Caco-2 (cell line): ENCODE measurements around the gene PLEKHG2. TPM values are rescaled to one million over a fixed set of nuclear protein-coding genes. Genes with fewer than 3 reads are reported as not detected.
A peak's percentile ranks its signal among the peaks of the same experiment; 100 is the strongest.

Source experiments
- BruUV-seq: library from RNA; stranded (reverse); fragments of 400-500 nt; replicated peaks from 2 replicates; lab custom pipeline; 2021; lab: Mats Ljungman, UMichigan
- CTCF ChIA-PET: fragments of 300-600 bp; sonication (Branson Sonifier 250); formaldehyde crosslinking; loops from one replicate; lab custom pipeline; 2022; ENCODE audit warnings: antibody characterized with exemption; lab: Charles Lee
- POLR2A ChIA-PET: fragments of 300-600 bp; sonication (Branson Sonifier 250); formaldehyde crosslinking; loops from one replicate; lab custom pipeline; 2022; ENCODE audit warnings: antibody characterized with exemption; lab: Charles Lee
- DNase-seq, 2 experiments: peaks; one replicate each; pipeline versions ENCODE4 v3.0.0 to v3.0.0-alpha.2; 2020 to 2022
- H3K27me3 ChIP-seq: replicated peaks from 2 replicates; pipeline ENCODE4 v1.6.0; 2011; ENCODE audit warnings: low read length; ENCODE audit not compliant: control insufficient read depth, insufficient read depth
- H3K36me3 ChIP-seq: 2 replicates; pipeline ENCODE4 v1.5.1; 2011; ENCODE audit warnings: low read length; ENCODE audit not compliant: control insufficient read depth, insufficient read depth
- H3K4me1 ChIP-seq: fragments of 250-450 bp; sonication (Bioruptor Pico); 2 replicates; pipeline ENCODE4 v1.5.1; 2020; ENCODE audit warnings: mild to moderate bottlenecking
- H3K4me3 ChIP-seq: 2 replicates; pipeline ENCODE4 v1.5.1; 2011; ENCODE audit warnings: low read depth, mild to moderate bottlenecking, control low read depth, low read length
- H3K9me3 ChIP-seq: fragments of 250-450 bp; sonication (Bioruptor Pico); 2 replicates; pipeline ENCODE4 v1.5.1; 2020; ENCODE audit warnings: mild to moderate bottlenecking, moderate library complexity
- H3K27ac Mint-ChIP-seq: one replicate; pipeline ENCODE4 v1.8.0; 2022; ENCODE audit warnings: mixed read lengths; ENCODE audit not compliant: unreplicated experiment
- H3K27me3 Mint-ChIP-seq: one replicate; pipeline ENCODE4 v1.8.0; 2022; ENCODE audit warnings: mixed read lengths; ENCODE audit not compliant: insufficient read depth, unreplicated experiment
- H3K36me3 Mint-ChIP-seq: one replicate; pipeline ENCODE4 v1.8.0; 2022; ENCODE audit warnings: mild to moderate bottlenecking, mixed read lengths; ENCODE audit not compliant: insufficient read depth, unreplicated experiment
- H3K4me1 Mint-ChIP-seq: one replicate; pipeline ENCODE4 v1.8.0; 2022; ENCODE audit warnings: low read depth, mixed read lengths; ENCODE audit not compliant: unreplicated experiment
- H3K4me3 Mint-ChIP-seq: one replicate; pipeline ENCODE4 v1.8.0; 2022; ENCODE audit warnings: mild to moderate bottlenecking, moderate library complexity, mixed read lengths; ENCODE audit not compliant: unreplicated experiment
- H3K9me3 Mint-ChIP-seq: one replicate; pipeline ENCODE4 v1.8.0; 2022; ENCODE audit warnings: mixed read lengths; ENCODE audit not compliant: unreplicated experiment
- intact Hi-C: fragments of 100-400 bp; cut with micrococcal nuclease; formaldehyde crosslinking; loops from one replicate; pipeline ENCODE4 v1.10.0; 2022; ENCODE audit not compliant: unreplicated experiment
- total RNA-seq: library from RNA; stranded (reverse); gene quantifications from 2 replicates; pipeline ENCODE4 v1.2.3, GENCODE V29; 2022
- TF ChIP-seq, protein P1 (sequence below), 2 experiments: fragments of 200-600 bp in 1 of 2; IDR thresholded peaks; 1 replicate in 1 of 2; 2 replicates in 1 of 2; pipeline versions ENCODE4 v1.5.1 to v1.8.0; 2011 to 2022; ENCODE audit warnings: antibody characterized with exemption in 1 of 2, control low read depth in 1 of 2, inconsistent platforms in 1 of 2, low read depth in 1 of 2, low read length in 1 of 2, mild to moderate bottlenecking in 1 of 2, moderate library complexity in 1 of 2; ENCODE audit not compliant: insufficient read depth in 1 of 2, severe bottlenecking in 1 of 2, unreplicated experiment in 1 of 2

Gene PLEKHG2
- total RNA-seq, 1 experiment from 2014 or later = 49.8 TPM

DNA sequence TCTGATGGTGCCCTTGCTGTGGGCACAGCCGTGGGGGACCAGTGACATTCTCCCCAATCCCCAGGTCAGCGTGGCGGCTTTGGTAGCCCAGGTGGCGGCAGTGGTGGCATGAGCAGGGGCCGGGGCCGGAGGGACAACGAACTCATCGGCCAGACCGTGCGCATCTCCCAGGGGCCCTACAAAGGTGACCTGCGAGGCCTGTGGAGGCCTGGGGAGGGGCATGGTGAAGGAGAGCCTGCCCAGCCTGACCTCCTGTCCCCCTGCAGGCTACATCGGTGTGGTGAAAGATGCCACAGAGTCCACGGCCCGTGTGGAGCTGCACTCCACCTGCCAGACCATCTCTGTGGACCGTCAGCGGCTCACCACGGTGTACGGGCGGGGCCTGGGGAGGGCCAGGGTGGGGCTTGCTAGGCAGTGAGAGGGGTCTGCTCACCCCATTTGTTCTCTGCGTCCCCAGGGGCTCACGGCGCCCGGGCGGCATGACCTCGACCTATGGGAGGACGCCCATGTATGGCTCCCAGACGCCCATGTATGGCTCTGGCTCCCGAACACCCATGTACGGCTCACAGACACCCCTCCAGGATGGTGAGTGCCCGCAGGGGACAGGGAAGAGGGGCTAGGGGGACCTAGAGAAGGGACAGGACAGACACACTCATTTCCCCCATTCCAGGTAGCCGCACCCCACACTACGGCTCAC, 60.4 kb downstream of the PLEKHG2 start:
- intact Hi-C loops = no loop called here
- no peak overlapping the region for H3K4me3 Mint-ChIP-seq
- no peaks in the 10 kb centered on the region for H3K4me1 Mint-ChIP-seq
- TF ChIP-seq, protein P1, sequence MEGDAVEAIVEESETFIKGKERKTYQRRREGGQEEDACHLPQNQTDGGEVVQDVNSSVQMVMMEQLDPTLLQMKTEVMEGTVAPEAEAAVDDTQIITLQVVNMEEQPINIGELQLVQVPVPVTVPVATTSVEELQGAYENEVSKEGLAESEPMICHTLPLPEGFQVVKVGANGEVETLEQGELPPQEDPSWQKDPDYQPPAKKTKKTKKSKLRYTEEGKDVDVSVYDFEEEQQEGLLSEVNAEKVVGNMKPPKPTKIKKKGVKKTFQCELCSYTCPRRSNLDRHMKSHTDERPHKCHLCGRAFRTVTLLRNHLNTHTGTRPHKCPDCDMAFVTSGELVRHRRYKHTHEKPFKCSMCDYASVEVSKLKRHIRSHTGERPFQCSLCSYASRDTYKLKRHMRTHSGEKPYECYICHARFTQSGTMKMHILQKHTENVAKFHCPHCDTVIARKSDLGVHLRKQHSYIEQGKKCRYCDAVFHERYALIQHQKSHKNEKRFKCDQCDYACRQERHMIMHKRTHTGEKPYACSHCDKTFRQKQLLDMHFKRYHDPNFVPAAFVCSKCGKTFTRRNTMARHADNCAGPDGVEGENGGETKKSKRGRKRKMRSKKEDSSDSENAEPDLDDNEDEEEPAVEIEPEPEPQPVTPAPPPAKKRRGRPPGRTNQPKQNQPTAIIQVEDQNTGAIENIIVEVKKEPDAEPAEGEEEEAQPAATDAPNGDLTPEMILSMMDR (IDR thresholded peaks at IDR 0.05; ENCODE audit: insufficient read depth in 1 of 2, low read depth in 1 of 2, low read length in 1 of 2, severe bottlenecking in 1 of 2, unreplicated experiment in 1 of 2) = no peak
- CTCF ChIA-PET = no interaction called here
- Histone ChIP-seq H3K27me3 (no peaks in the 10 kb centered on the region), H3K9me3 (no peaks in the 10 kb centered on the region), H3K36me3 (peaks cover 21% of the 10 kb centered on the region), H3K4me3 (no peak overlapping the region), H3K4me1 (no peaks in the 10 kb centered on the region)
- H3K27me3 Mint-ChIP-seq = no peaks in the 10 kb centered on the region
- H3K9me3 Mint-ChIP-seq = no peaks in the 10 kb centered on the region
- peaks cover 93% of the 10 kb centered on the region for H3K36me3 Mint-ChIP-seq
- no peak for DNase-seq
- POLR2A ChIA-PET = no interaction called here
- H3K27ac Mint-ChIP-seq = no peak overlapping the region
- BruUV-seq = no TSS peak

DNA sequence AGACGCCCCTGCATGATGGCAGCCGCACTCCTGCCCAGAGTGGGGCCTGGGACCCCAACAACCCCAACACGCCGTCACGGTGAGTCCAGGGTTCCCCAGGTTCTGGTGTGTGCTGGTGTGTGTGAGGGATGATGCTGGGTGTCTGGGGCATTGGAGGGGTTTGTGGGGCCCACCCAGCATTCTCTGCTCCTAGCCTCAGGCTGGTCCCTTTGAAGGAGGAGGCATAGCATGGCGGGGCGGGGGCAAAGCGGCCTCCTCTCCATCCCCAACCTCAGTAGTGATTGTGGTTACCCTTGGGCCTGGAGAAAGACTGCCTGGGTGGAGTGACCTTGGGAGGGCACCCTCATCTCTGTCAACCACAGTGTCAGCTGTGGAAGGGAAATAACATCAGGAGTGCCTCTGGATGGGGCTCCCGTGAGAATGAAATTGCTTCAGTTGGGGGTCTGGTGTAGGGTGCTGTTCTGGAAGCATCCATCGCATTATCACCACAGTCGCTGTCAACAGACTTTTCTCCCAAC, 61.0 kb downstream of the PLEKHG2 start:
- BruUV-seq = no TSS peak
- H3K27me3 ChIP-seq = no peaks in the 10 kb centered on the region
- no peaks in the 10 kb centered on the region for H3K9me3 ChIP-seq
- no peaks in the 10 kb centered on the region for H3K27me3 Mint-ChIP-seq
- intact Hi-C loops = no loop called here
- TF ChIP-seq, protein P1 (IDR thresholded peaks at IDR 0.05; ENCODE audit: insufficient read depth in 1 of 2, low read depth in 1 of 2, low read length in 1 of 2, severe bottlenecking in 1 of 2, unreplicated experiment in 1 of 2) = no peak
- H3K27ac Mint-ChIP-seq = no peak overlapping the region
- no peak overlapping the region for H3K4me3 ChIP-seq
- peaks cover 20% of the 10 kb centered on the region for H3K36me3 ChIP-seq
- ChIA-PET CTCF (interaction anchor here (0.6 to 1.7 kb wide), 10 partner anchors 21 to 198 kb away, joined by 3 to 18 read pairs (median 6); partner anchors contain the start of genes DLL3, EID2B, MED29 and PAF1), POLR2A (interaction anchor here (1.2 kb wide), 1 partner anchor 38 kb away, joined by 6 read pairs; the partner anchor contains the start of gene RPS16)
- H3K36me3 Mint-ChIP-seq = peaks cover 91% of the 10 kb centered on the region
- DNase-seq = no peak
- no peak overlapping the region for H3K4me3 Mint-ChIP-seq
- H3K4me1 ChIP-seq = no peaks in the 10 kb centered on the region
- no peaks in the 10 kb centered on the region for H3K4me1 Mint-ChIP-seq
- H3K9me3 Mint-ChIP-seq = no peaks in the 10 kb centered on the region

DNA sequence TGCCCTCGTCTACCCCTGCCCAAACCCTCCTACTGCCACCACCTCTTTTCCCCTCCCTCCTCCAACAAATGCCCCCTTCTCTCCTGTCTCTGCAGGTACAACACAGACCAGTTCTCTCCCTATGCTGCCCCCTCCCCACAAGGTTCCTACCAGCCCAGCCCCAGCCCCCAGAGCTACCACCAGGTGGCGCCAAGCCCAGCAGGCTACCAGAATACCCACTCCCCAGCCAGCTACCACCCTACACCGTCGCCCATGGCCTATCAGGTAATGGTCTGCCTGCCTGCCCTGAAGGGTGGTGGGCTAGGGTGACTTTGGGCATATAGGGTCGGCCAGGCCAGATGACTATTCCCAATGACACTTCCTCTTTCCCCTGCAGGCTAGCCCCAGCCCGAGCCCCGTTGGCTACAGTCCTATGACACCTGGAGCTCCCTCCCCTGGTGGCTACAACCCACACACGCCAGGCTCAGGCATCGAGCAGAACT, 61.7 kb downstream of the PLEKHG2 start:
- Histone ChIP-seq H3K36me3 (peaks cover 17% of the 10 kb centered on the region), H3K27me3 (no peaks in the 10 kb centered on the region), H3K9me3 (no peaks in the 10 kb centered on the region), H3K4me1 (no peaks in the 10 kb centered on the region), H3K4me3 (no peak overlapping the region)
- intact Hi-C loops = loop anchor here (1.0 kb wide), 2 partner anchors 23 to 58 kb away; partner anchors contain the start of gene EID2B
- DNase-seq = peak; percentile 73 to 88
- Mint-ChIP-seq H3K36me3 (peaks cover 85% of the 10 kb centered on the region), H3K9me3 (no peaks in the 10 kb centered on the region), H3K27me3 (no peaks in the 10 kb centered on the region), H3K4me3 (no peak overlapping the region), H3K4me1 (no peaks in the 10 kb centered on the region), H3K27ac (no peak overlapping the region)
- ChIA-PET CTCF (interaction anchor here (0.6 to 1.7 kb wide), 11 partner anchors 20 to 198 kb away, joined by 3 to 18 read pairs (median 6); partner anchors contain the start of genes DLL3, EID2B, MED29 and PAF1), POLR2A (interaction anchor here (1.2 kb wide), 1 partner anchor 38 kb away, joined by 6 read pairs; the partner anchor contains the start of gene RPS16)
- BruUV-seq = no TSS peak
- TF ChIP-seq, protein P1 (IDR thresholded peaks at IDR 0.05; ENCODE audit: insufficient read depth in 1 of 2, low read depth in 1 of 2, low read length in 1 of 2, severe bottlenecking in 1 of 2, unreplicated experiment in 1 of 2) = peak; percentile 94 to 98
